NCI-H524 (cell line): ENCODE results near the gene GTF2A1L.
A peak's percentile ranks its signal among the peaks of the same experiment; 100 is the strongest.
"Not testable (repeated sequence)": the region's sequence is repeated elsewhere in the genome, so short reads cannot be mapped to it uniquely, and the experiment has no call there.

Source experiments
- DNase-seq, 2 experiments: peaks; one replicate each; lab custom pipeline; 2025; lab: John Stamatoyannopoulos, UW

Gene GTF2A1L, protein sequence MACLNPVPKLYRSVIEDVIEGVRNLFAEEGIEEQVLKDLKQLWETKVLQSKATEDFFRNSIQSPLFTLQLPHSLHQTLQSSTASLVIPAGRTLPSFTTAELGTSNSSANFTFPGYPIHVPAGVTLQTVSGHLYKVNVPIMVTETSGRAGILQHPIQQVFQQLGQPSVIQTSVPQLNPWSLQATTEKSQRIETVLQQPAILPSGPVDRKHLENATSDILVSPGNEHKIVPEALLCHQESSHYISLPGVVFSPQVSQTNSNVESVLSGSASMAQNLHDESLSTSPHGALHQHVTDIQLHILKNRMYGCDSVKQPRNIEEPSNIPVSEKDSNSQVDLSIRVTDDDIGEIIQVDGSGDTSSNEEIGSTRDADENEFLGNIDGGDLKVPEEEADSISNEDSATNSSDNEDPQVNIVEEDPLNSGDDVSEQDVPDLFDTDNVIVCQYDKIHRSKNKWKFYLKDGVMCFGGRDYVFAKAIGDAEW

DNA sequence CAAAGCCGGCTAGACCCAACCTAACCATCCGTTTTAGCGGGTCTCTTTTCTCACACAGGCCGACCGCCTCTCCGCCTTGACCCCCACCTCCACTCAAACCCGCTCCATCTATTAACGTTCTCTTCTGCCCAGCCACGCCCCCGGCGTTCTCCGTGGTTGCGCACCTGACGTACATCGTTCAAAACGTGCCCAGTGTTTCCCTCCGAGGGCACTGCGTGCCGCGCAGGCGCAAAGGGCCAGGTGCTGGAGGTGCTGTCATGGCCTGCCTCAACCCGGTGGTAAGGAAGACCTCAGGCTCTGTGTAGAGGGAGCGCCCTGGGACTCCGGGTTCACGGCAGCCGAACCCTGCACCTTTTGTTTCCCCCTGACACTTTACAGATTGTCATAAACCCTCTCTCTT is at the start of gene GTF2A1L:
GTF2A1L (plus strand) TSS at position 239 of the 400 bp plus-strand sequence; CDS start at position 258, 19 bp downstream.
- DNase-seq, result no peak

GRCh38 chr2:48568547-48568946 is 49.1 kb upstream of the GTF2A1L start:
- no peak for DNase-seq

DNA sequence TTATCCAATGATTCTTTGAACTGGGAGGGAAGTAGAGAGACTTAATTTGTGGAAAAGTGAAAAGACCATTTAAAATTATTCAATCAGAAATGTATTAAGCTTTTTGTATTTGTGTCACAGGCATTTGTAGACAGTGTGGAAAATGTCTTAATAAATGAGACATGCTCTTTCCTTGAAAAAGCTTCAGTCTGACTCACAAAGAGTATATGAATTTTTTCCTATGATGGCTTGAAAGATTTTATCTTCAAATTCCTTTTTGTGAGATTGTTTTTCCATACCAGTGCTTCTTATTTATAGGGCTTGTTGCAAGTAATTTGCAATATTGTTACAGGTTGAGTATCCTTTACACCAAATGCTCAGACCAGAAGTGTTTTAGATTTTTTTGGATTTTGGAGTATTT is 48.2 kb upstream of the GTF2A1L start:
- DNase-seq, result no peak

- DNase-seq, result no peak
These were observed 44.8 kb upstream of the GTF2A1L start for GRCh38 chr2:48572816-48573215.

- no peak for DNase-seq
These were observed 43.0 kb upstream of the GTF2A1L start for GRCh38 chr2:48574353-48575287.

DNA sequence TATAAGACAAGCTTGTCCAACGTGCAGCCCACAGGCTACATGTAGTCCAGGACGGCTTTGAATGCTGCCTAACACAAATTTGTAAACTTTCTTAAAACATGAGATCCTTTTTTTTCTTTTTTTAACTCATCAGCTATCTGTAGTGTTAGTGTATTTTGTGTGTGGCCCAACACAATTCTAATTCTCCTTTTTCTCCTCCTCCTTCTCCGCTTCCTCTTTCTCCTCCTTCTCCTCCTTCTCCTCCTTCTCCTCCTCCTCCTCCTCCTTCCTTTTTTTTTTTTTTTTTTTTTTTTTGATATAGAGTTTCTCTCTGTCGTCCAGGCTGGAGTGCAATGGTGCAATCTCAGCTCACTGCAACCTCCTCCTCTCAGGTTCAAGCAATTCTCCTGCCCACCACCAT is 39.3 kb upstream of the GTF2A1L start:
- DNase-seq, result no peak

DNA sequence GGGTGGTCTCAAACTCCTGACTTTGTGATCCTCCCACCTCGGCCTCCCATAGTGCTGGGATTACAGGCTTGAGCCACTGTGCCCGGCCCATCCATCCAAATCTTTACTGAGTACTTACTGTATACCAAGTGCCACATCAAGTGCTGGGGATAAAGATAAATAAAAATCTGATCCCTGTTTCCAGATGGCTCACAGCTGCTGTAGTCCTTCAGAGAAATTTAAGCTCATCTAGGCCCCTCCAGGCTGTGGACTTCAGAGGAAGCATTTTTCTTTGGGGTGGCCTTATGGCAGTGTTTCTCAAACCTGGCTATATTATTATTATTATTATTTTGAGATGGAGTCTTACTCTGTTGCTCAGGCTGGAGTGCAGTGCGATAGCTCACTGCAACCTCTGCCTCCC is 33.7 kb upstream of the GTF2A1L start:
- peak; percentile 87 to 97 for DNase-seq

GRCh38 chr2:48584551-48584950 is 33.1 kb upstream of the GTF2A1L start:
- DNase-seq, result peak in 1 of 2 experiments; percentile 22

DNA sequence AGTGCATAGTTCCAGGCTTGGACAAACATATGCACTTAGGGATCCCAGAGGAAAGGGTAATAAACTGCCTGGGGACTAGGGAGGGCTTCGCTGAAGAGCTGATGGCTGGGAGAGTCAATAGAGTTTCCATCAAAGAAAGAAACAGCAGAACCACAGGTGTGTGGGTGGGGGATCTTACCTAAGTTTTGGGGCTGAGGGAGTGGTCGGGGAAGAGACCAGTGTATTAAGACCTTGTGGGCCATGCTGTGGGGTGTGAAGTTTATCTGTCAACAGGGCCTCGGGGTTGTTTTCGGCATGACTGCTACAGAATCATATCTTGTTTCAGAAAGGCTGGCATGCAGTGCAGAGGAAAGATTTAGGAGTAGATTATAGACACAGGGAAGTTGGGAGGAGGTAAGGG is 31.2 kb upstream of the GTF2A1L start:
- DNase-seq, result no peak

DNA sequence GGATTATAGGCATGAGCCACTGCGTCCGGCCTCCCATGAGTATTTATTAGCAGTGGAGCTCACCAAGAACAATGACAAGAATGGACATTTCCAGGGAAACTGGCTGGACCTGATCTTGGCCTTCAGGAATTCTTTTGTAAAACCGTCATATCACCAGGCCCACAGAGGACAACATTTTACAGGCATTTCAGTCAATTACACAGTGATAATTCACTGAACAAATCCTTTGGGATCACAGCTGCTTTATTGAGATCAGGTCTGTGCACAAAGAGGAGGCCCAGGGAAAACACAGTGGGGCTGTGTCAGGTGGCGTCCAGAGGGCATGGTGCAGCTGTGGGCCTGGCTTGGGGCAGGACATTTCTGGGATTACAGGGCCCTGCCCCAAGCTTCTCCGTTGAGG is 30.1 kb upstream of the GTF2A1L start:
- DNase-seq, result no peak

DNA sequence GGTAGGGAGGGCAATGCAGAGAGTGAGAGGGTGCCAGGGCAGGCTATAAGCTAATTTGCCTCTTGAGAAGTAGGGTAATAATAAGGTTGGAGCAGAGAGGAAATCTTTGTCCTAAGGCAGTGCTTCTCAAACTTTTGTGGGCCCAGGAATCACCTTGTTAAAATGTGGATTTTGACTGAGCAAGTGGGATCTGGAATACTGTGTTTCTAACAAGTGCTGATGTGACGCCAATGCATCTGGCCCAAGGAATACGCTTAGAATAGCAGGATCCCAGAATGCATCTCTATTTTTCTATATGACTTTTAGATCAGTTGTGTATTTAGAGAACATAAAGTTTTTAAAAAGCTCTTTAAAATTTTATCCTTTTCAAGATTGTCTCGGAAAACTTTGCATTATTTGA is 29.7 kb upstream of the GTF2A1L start:
- DNase-seq, result no peak

DNA sequence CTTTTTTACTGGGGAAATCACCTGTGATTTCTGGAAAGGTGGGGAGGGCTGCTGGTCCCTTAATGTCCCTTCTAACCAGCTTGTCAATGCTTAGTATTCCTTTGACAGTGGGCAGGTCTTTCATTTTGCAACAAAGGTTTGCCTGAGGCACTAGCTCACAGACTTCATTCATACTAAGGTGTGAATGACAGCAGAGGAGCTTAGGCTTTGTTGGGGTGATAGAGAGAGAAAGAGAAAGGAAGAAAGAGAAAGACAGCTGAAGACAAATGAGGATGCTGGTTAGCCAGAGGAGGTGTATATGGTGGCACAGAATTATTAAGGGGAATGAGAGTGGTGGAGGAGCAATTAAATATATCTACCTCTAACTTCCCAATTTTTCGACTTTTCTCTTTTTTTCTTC is 28.9 kb upstream of the GTF2A1L start:
- DNase-seq, result no peak

- peak; percentile 14 to 80 for DNase-seq
These were observed 28.4 kb upstream of the GTF2A1L start for GRCh38 chr2:48589170-48589767.

DNA sequence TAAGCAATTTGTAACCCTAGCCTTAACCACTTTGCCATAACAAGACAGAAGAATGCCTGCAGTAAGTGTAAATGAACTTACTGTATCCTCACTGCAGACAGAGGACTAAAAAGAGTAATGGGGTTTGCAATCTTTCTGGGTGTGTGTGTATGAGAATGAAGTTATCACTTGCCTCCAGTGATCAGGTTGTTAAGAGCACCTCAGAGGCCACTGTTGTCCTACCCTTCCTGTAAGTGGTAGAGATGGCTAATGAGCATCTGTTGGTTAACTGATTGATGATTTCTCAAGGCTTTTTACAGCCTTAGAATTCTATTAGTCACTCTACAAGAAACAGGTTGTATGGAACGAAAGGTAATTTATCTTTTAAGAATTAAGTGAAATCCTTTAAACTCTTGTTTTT is 27.6 kb upstream of the GTF2A1L start:
- peak; percentile 19 to 68 for DNase-seq

- no peak for DNase-seq
These were observed 25.6 kb upstream of the GTF2A1L start for GRCh38 chr2:48592067-48592466.

DNA sequence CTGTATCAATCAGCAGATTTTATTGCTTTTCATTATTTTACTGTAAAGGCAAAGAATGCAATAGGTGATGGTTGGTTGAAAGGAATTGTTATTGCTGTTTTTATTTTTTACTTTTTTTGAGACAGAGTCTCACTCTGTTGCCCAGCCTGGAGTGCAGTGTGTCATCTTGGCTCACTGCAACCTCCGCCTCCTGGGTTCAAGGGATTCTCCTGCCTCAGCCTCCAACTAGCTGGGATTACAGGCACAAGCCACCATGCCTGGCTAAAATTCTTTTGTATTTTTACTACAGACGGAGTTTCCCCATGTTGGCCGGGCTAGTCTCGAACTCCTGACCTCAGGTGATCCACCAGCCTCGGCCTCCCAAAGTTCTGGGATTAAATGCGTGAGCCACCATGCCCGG is 20.9 kb upstream of the GTF2A1L start:
- not testable (repeated sequence) for DNase-seq

DNA sequence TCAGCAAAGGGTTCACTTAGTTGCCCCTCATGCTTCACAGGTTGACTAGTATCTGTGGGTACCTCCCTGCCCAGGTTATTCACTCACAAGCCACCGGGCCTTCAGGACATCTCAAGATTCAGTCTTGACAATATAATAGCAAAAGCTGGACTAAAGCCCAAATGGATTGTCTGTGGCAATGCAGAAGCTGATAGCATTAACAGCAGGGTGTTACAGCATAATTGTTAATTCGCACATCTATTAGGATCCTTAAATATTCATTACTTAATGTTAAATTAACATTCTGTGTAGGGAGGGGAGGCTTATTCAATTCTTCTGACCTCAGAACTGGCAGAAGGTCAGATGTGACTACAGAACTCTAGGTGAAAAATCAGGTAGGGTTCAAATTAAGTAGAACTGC is 20.2 kb upstream of the GTF2A1L start:
- no peak for DNase-seq

- DNase-seq, result peak; percentile 22 to 60
These were observed 17.3 kb upstream of the GTF2A1L start for GRCh38 chr2:48600204-48600813.

DNA sequence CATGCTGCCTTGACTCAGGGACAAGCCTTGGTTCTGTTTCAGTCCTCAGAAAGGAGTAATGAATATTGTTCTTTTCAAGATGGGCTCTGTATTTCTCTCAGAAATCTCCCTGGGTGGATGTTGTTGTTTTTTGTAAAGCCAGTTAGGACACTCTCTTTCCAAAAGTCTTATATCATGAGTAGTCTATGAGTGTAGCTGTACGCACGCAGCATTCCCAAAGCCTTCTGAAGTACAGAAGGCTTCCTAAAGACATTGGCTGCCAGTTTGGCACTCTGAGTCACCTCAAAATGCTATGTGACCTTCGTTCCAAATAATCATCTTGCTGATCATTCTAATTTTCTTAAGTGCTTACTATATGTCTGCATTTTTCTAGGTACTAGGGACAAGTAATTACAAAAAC is 16.7 kb upstream of the GTF2A1L start:
- DNase-seq, result no peak

DNA sequence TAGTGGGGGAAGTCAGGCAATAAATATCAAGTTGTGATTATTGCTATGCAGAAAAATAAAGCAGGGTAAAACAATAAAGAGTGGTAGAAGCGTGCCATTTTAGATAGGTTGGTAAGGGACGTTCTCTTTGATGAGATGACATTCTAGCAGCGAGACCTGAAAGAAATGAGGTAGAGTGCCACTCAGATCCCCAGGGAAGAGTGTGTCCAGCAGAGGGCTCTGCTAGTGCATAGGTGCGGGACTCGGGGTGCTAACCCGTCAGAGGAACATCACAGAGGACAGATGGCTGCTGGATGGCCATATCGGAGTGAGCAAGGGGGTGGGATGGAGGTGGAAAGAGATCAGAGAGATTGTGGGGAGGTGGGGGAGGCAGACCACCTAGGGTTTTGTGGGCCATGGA is 16.3 kb upstream of the GTF2A1L start:
- DNase-seq, result peak; percentile 72 to 90

DNA sequence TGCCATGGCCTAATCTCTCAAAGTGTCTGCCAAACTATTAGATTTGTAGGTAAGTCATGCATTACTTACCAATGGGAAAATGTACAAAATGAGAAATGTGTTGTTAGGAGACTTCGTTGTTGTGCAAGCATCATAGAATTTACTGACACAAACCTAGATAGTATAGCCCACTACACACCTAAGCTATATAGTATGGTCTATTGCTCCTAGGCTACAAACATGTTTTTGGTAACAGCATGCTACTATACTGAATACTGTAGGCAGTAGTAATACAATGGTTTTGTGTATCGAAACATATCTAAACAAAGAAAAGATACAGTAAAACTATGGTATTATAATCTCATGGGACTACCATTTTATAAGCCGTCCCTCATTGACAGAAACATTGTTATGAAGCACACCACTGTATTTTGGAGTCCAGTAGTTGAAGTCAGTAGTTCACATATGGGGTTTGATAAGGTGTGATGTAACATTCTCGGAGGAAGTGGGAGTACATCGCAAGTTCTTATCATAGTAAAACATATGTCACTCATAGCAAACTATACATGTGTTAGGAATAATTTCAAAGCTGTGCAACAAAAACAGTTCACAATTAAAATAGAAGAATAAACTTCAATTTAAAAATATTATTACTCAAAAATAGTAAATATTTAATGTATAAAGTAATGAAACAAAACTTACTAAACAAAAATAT is 12.0 kb upstream of the GTF2A1L start:
- no peak for DNase-seq
